NT2/D1 (cell line): ENCODE measurements around the gene TMEM237.

ENCODE experiments used
- YY1 ChIP-seq: IDR thresholded peaks from 2 replicates; pipeline ENCODE4 v1.6.1; 2011; ENCODE audit not compliant: insufficient read length, insufficient read depth
- ZNF274 ChIP-seq: IDR thresholded peaks from 2 replicates; pipeline ENCODE4 v1.6.1; 2011; ENCODE audit warnings: mild to moderate bottlenecking, low read depth, low read length

DNA sequence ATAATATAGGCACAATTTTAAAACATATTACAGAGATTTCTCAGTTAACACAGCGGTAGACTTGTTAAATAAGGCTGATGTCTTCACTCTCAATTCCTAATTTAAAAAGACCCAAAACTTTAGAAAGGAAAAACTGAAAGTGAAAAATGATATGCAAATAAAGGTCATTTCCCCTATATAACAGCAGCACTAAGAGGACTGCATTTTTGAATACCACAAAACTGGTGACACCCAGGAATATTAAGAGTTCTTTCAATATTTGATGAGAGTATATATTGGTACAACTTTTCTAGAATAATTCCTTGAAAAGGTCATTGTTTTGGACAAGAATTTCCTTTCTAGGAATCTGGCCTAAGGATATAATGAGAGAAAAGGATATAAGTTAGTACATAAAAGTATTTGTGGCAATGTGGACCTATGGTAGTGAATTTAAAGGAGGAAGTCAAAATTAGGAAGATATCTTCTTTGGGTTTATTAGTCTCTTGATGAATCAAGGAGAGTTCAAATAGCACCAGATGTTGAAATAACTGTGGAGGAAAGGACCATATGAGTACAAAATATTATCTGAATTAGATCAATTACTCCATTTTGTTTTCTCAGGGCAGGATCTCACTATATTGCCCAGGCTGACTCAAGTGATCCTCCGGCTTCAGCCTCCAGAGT, 70.3 kb downstream of the TMEM237 start:
- no peak for TF ChIP-seq YY1
- TF ChIP-seq ZNF274: no peak
